ENCODE data around the gene RPS19BP1.

- TF ChIP-seq, protein P1, sequence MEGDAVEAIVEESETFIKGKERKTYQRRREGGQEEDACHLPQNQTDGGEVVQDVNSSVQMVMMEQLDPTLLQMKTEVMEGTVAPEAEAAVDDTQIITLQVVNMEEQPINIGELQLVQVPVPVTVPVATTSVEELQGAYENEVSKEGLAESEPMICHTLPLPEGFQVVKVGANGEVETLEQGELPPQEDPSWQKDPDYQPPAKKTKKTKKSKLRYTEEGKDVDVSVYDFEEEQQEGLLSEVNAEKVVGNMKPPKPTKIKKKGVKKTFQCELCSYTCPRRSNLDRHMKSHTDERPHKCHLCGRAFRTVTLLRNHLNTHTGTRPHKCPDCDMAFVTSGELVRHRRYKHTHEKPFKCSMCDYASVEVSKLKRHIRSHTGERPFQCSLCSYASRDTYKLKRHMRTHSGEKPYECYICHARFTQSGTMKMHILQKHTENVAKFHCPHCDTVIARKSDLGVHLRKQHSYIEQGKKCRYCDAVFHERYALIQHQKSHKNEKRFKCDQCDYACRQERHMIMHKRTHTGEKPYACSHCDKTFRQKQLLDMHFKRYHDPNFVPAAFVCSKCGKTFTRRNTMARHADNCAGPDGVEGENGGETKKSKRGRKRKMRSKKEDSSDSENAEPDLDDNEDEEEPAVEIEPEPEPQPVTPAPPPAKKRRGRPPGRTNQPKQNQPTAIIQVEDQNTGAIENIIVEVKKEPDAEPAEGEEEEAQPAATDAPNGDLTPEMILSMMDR (IDR thresholded peaks at IDR 0.05 in 4 of 5, conservative IDR thresholded peaks at IDR 0.05 in 1 of 5) = no peak
- TF ChIP-seq POLR2A (IDR thresholded peaks at IDR 0.05) = no peak
Measured at GRCh38 chr22:39524089-39524752, 8.3 kb downstream of the RPS19BP1 start.
